Measurements from ENCODE around the gene NPC2.

GRCh38 chr14:74482571-74482970 is 10.5 kb downstream of the NPC2 start:
- TF ChIP-seq CTCF (conservative IDR thresholded peaks at IDR 0.05) (no peak), ZFX (IDR thresholded peaks at IDR 0.05) (no peak)
